ENCODE data around the gene PSMD14. TPM values are rescaled to one million over a fixed set of nuclear protein-coding genes. Genes with fewer than 3 reads are reported as not detected.

The PSMD14 gene
- total RNA-seq, 1 donor from 2014 or later = 52.6 TPM

DNA sequence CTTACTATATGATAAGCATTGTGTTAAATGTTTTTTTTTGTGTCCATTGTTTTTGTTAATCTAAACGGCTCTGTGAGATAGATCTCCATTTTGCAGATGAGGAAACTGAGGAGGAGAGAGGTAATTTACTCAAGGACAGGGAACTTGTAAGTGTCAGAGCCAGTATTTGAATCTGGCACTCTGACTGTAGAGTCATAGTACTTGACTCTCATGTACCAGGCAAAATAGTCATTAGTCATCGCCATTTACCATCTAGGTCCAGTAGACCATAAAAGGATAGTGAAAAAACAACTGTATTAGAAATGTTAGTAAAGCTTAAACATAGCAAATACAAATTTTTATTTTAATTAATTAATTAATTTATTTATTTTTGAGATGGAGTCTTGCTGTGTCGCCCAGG is 4.8 kb downstream of the PSMD14 start:
- H3K27ac Mint-ChIP-seq (ENCODE audit: unreplicated experiment) = no peak overlapping the region
- H3K4me1 Mint-ChIP-seq (ENCODE audit: unreplicated experiment) = peaks cover 11% of the 10 kb centered on the region
- no peaks in the 10 kb centered on the region for H3K36me3 Mint-ChIP-seq (ENCODE audit: low read depth, unreplicated experiment)
- no peaks in the 10 kb centered on the region for H3K27me3 Mint-ChIP-seq (ENCODE audit: unreplicated experiment)
- H3K9me3 Mint-ChIP-seq (ENCODE audit: unreplicated experiment) = no peaks in the 10 kb centered on the region
- H3K4me3 Mint-ChIP-seq (ENCODE audit: unreplicated experiment) = no peak overlapping the region
- TF ChIP-seq, protein P1, sequence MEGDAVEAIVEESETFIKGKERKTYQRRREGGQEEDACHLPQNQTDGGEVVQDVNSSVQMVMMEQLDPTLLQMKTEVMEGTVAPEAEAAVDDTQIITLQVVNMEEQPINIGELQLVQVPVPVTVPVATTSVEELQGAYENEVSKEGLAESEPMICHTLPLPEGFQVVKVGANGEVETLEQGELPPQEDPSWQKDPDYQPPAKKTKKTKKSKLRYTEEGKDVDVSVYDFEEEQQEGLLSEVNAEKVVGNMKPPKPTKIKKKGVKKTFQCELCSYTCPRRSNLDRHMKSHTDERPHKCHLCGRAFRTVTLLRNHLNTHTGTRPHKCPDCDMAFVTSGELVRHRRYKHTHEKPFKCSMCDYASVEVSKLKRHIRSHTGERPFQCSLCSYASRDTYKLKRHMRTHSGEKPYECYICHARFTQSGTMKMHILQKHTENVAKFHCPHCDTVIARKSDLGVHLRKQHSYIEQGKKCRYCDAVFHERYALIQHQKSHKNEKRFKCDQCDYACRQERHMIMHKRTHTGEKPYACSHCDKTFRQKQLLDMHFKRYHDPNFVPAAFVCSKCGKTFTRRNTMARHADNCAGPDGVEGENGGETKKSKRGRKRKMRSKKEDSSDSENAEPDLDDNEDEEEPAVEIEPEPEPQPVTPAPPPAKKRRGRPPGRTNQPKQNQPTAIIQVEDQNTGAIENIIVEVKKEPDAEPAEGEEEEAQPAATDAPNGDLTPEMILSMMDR (IDR thresholded peaks at IDR 0.05; ENCODE audit: unreplicated experiment) = no peak
- no peak for DNase-seq (ENCODE audit: low spot score)

- Mint-ChIP-seq H3K9me3 (ENCODE audit: unreplicated experiment) (no peaks in the 10 kb centered on the region), H3K27me3 (ENCODE audit: unreplicated experiment) (no peaks in the 10 kb centered on the region), H3K27ac (ENCODE audit: unreplicated experiment) (no peak overlapping the region), H3K36me3 (ENCODE audit: low read depth, unreplicated experiment) (no peaks in the 10 kb centered on the region), H3K4me1 (ENCODE audit: unreplicated experiment) (no peaks in the 10 kb centered on the region), H3K4me3 (ENCODE audit: unreplicated experiment) (no peak overlapping the region)
- TF ChIP-seq, protein P1 (IDR thresholded peaks at IDR 0.05; ENCODE audit: unreplicated experiment) = no peak
- DNase-seq (ENCODE audit: low spot score) = no peak
Observed at GRCh38 chr2:161315380-161315779, 7.2 kb downstream of the PSMD14 start.

GRCh38 chr2:161316701-161317100 is 8.5 kb downstream of the PSMD14 start:
- H3K9me3 Mint-ChIP-seq (ENCODE audit: unreplicated experiment) = no peaks in the 10 kb centered on the region
- no peaks in the 10 kb centered on the region for H3K27me3 Mint-ChIP-seq (ENCODE audit: unreplicated experiment)
- H3K36me3 Mint-ChIP-seq (ENCODE audit: low read depth, unreplicated experiment) = no peaks in the 10 kb centered on the region
- no peak for DNase-seq (ENCODE audit: low spot score)
- no peaks in the 10 kb centered on the region for H3K4me1 Mint-ChIP-seq (ENCODE audit: unreplicated experiment)
- no peak overlapping the region for H3K4me3 Mint-ChIP-seq (ENCODE audit: unreplicated experiment)
- no peak overlapping the region for H3K27ac Mint-ChIP-seq (ENCODE audit: unreplicated experiment)
- TF ChIP-seq, protein P1 (IDR thresholded peaks at IDR 0.05; ENCODE audit: unreplicated experiment) = no peak

- TF ChIP-seq, protein P1 (IDR thresholded peaks at IDR 0.05; ENCODE audit: unreplicated experiment) = no peak
- Mint-ChIP-seq H3K27ac (ENCODE audit: unreplicated experiment) (no peak overlapping the region), H3K36me3 (ENCODE audit: low read depth, unreplicated experiment) (peaks cover 4% of the 10 kb centered on the region), H3K9me3 (ENCODE audit: unreplicated experiment) (no peaks in the 10 kb centered on the region), H3K27me3 (ENCODE audit: unreplicated experiment) (peaks cover 2% of the 10 kb centered on the region), H3K4me3 (ENCODE audit: unreplicated experiment) (no peak overlapping the region), H3K4me1 (ENCODE audit: unreplicated experiment) (no peaks in the 10 kb centered on the region)
- no peak for DNase-seq (ENCODE audit: low spot score)
Observed at GRCh38 chr2:161321944-161322648, 13.9 kb downstream of the PSMD14 start.

DNA sequence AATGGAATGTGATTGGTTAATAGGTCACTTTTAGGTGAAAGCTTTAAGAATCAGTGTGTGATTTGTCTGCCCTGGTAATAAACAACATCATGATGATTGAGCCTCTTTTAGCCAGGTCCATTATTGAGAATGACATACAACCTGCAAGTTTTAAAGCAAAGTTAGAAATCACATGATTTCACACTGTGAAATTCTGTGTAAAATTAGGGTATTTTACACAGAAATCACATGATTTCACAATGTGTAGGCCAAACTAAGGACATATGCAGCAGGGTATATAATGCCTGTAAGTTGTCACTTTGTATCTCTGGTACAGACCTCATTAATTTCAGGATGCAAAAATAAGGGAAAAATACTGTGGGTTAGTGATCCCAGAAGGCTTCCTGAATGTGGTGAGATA is 16.7 kb downstream of the PSMD14 start:
- no peaks in the 10 kb centered on the region for H3K4me1 Mint-ChIP-seq (ENCODE audit: unreplicated experiment)
- peaks cover 4% of the 10 kb centered on the region for H3K36me3 Mint-ChIP-seq (ENCODE audit: low read depth, unreplicated experiment)

More for the DNA sequence above, 16.7 kb downstream of the PSMD14 start:
- TF ChIP-seq, protein P1 (IDR thresholded peaks at IDR 0.05; ENCODE audit: unreplicated experiment) = no peak
- no peak for DNase-seq (ENCODE audit: low spot score)
- Mint-ChIP-seq H3K9me3 (ENCODE audit: unreplicated experiment) (no peaks in the 10 kb centered on the region), H3K27ac (ENCODE audit: unreplicated experiment) (no peak overlapping the region), H3K4me3 (ENCODE audit: unreplicated experiment) (no peak overlapping the region), H3K27me3 (ENCODE audit: unreplicated experiment) (peaks cover 2% of the 10 kb centered on the region)
